GM21447 (cell line): ENCODE data around the gene KRT36.

ENCODE experiments used
- ATAC-seq: cut with Tn5 transposase; IDR thresholded peaks from one replicate; pipeline ENCODE4 v1.9.1; 2021; ENCODE audit not compliant: unreplicated experiment

The KRT36 gene

GRCh38 chr17:41522301-41523224 lies 32.9 kb upstream of the KRT36 start:
- ATAC-seq: no peak

- ATAC-seq: no peak
Observed at GRCh38 chr17:41521574-41522261, 32.0 kb upstream of the KRT36 start.

- ATAC-seq: no peak
Observed at GRCh38 chr17:41520821-41521521, 31.3 kb upstream of the KRT36 start.

GRCh38 chr17:41519501-41520224 lies 30.0 kb upstream of the KRT36 start:
- ATAC-seq: no peak

- no peak for ATAC-seq
Observed at GRCh38 chr17:41518789-41519449, 29.2 kb upstream of the KRT36 start, which contains the start of gene KRT15. Gene KRT15, minus strand, starts transcription at chr17:41518890. Its CDS starts 63 bp downstream, at chr17:41518827.

GRCh38 chr17:41518031-41518430 lies 28.3 kb upstream of the KRT36 start:
- ATAC-seq: no peak

GRCh38 chr17:41516830-41517283 lies 27.1 kb upstream of the KRT36 start:
- ATAC-seq: no peak

- no peak for ATAC-seq
Observed at GRCh38 chr17:41516147-41516829, 26.6 kb upstream of the KRT36 start.

- ATAC-seq: no peak
Observed at GRCh38 chr17:41513168-41513547, 23.4 kb upstream of the KRT36 start.

GRCh38 chr17:41512546-41513167 lies 22.9 kb upstream of the KRT36 start:
- no peak for ATAC-seq

GRCh38 chr17:41511716-41512115 lies 22.0 kb upstream of the KRT36 start:
- no peak for ATAC-seq

- ATAC-seq: no peak
Observed at GRCh38 chr17:41511116-41511515, 21.4 kb upstream of the KRT36 start.

GRCh38 chr17:41510251-41511065 lies 20.7 kb upstream of the KRT36 start:
- ATAC-seq: no peak

- no peak for ATAC-seq
Observed at GRCh38 chr17:41507315-41507880, 17.7 kb upstream of the KRT36 start.

GRCh38 chr17:41505809-41506767 lies 16.4 kb upstream of the KRT36 start:
- no peak for ATAC-seq

- ATAC-seq: no peak
Observed at GRCh38 chr17:41505007-41505808, 15.5 kb upstream of the KRT36 start, which contains the start of gene KRT13. Gene KRT13, minus strand, starts transcription at chr17:41505612. Its CDS starts 62 bp downstream, at chr17:41505550.
